Peyer's patch (tissue), 4 donors: ENCODE data around the gene ARPC5L.

Experiments used
- CTCF ChIP-seq, 6 experiments: fragments of 450-650 bp in 4 of 6; fragments of 200-600 bp in 2 of 6; sonication (generic) in 1 of 6; IDR thresholded peaks; one replicate each; pipeline ENCODE4 v1.5.1; 2017 to 2019; ENCODE audit warnings: antibody characterized with exemption in 6 of 6, mild to moderate bottlenecking in 3 of 6, moderate library complexity in 1 of 6
- POLR2A ChIP-seq, 2 donors: fragments of 450-650 bp; IDR thresholded peaks; one replicate each; pipeline ENCODE4 v1.5.1; 2017; ENCODE audit warnings: antibody characterized with exemption in 2 of 2, mild to moderate bottlenecking in 2 of 2, moderate library complexity in 2 of 2

- TF ChIP-seq POLR2A (IDR thresholded peaks at IDR 0.05), result no peak
- no peak for TF ChIP-seq CTCF (IDR thresholded peaks at IDR 0.05)
Measured at GRCh38 chr9:124882231-124882630, 20.3 kb downstream of the ARPC5L start.
